GM21423 (cell line): ENCODE results near the gene BICRAL.
"Not testable (repeated sequence)": the region's sequence is repeated elsewhere in the genome, so short reads cannot be mapped to it uniquely, and the experiment has no call there.

ENCODE experiments used
- ATAC-seq: cut with Tn5 transposase; IDR thresholded peaks from one replicate; pipeline ENCODE4 v1.9.1; 2021; ENCODE audit warnings: mild to moderate bottlenecking, moderate library complexity; ENCODE audit not compliant: unreplicated experiment

Gene BICRAL

GRCh38 chr6:42790549-42791181, 8.8 kb downstream of the BICRAL start:
- no peak for ATAC-seq

GRCh38 chr6:42791706-42792320, 10.0 kb downstream of the BICRAL start:
- ATAC-seq = no peak

- no peak for ATAC-seq
Observed at GRCh38 chr6:42795651-42796050, 13.8 kb downstream of the BICRAL start.

- no peak for ATAC-seq
Observed at GRCh38 chr6:42796171-42796570, 14.3 kb downstream of the BICRAL start.

GRCh38 chr6:42797696-42798095, 15.8 kb downstream of the BICRAL start:
- not testable (repeated sequence) for ATAC-seq

GRCh38 chr6:42805297-42805861, 23.5 kb downstream of the BICRAL start:
- no peak for ATAC-seq

- not testable (repeated sequence) for ATAC-seq
Observed at GRCh38 chr6:42806359-42806758, 24.5 kb downstream of the BICRAL start.

GRCh38 chr6:42808492-42809483, 26.9 kb downstream of the BICRAL start:
- no peak for ATAC-seq

- ATAC-seq = no peak
Observed at GRCh38 chr6:42813074-42813645, 31.3 kb downstream of the BICRAL start.

- no peak for ATAC-seq
Observed at GRCh38 chr6:42813906-42814444, 32.1 kb downstream of the BICRAL start.

GRCh38 chr6:42815726-42816125, 33.9 kb downstream of the BICRAL start:
- ATAC-seq = not testable (repeated sequence)

GRCh38 chr6:42817907-42818306, 36.1 kb downstream of the BICRAL start:
- ATAC-seq = no peak

- ATAC-seq = no peak
Observed at GRCh38 chr6:42818416-42818815, 36.6 kb downstream of the BICRAL start.

- ATAC-seq = no peak
Observed at GRCh38 chr6:42818878-42819277, 37.0 kb downstream of the BICRAL start.

GRCh38 chr6:42819803-42820511, 38.1 kb downstream of the BICRAL start:
- ATAC-seq = no peak

- no peak for ATAC-seq
Observed at GRCh38 chr6:42820512-42821340, 38.9 kb downstream of the BICRAL start.

GRCh38 chr6:42821341-42821668, 39.5 kb downstream of the BICRAL start:
- ATAC-seq = no peak

- no peak for ATAC-seq
Observed at GRCh38 chr6:42821846-42822245, 40.0 kb downstream of the BICRAL start.

GRCh38 chr6:42829561-42830092, 47.8 kb downstream of the BICRAL start:
- no peak for ATAC-seq
